WI38 (cell line): ENCODE measurements around the gene APMAP.

Experiments
- H3K4me3 ChIP-seq: 2 replicates; pipeline ENCODE4 v1.5.1; 2011; ENCODE audit warnings: low read depth, mild to moderate bottlenecking, control low read depth, low read length
- CTCF ChIP-seq: IDR thresholded peaks from 2 replicates; pipeline ENCODE4 v1.5.1; 2012; ENCODE audit warnings: low read depth, mild to moderate bottlenecking, control low read depth, low read length

Gene APMAP

DNA sequence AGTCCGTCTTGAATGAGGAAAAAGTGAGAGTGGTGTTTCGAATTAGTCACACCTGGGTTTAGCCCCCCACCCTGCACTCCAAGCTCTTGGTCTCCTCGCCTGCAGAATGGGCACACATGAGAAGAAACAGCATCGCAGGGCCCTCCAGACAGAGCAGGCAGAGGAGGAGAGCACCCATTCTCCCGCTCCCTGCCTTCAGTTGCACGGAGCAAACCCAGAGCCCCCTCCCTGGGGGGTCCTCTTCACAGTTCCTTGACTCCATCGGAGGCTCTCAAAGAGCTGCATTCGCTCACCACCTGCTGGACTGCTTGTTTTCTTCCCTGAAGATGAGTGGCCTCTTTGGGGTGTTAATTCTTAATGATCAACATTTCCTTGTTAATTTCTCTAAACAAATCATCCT lies 38.4 kb downstream of the APMAP start:
- no peak overlapping the region for H3K4me3 ChIP-seq
- TF ChIP-seq CTCF, result no peak

GRCh38 chr20:24953621-24954133 lies 38.9 kb downstream of the APMAP start:
- no peak overlapping the region for H3K4me3 ChIP-seq
- no peak for TF ChIP-seq CTCF

GRCh38 chr20:24953209-24953575 lies 39.4 kb downstream of the APMAP start:
- no peak overlapping the region for H3K4me3 ChIP-seq
- no peak for TF ChIP-seq CTCF

DNA sequence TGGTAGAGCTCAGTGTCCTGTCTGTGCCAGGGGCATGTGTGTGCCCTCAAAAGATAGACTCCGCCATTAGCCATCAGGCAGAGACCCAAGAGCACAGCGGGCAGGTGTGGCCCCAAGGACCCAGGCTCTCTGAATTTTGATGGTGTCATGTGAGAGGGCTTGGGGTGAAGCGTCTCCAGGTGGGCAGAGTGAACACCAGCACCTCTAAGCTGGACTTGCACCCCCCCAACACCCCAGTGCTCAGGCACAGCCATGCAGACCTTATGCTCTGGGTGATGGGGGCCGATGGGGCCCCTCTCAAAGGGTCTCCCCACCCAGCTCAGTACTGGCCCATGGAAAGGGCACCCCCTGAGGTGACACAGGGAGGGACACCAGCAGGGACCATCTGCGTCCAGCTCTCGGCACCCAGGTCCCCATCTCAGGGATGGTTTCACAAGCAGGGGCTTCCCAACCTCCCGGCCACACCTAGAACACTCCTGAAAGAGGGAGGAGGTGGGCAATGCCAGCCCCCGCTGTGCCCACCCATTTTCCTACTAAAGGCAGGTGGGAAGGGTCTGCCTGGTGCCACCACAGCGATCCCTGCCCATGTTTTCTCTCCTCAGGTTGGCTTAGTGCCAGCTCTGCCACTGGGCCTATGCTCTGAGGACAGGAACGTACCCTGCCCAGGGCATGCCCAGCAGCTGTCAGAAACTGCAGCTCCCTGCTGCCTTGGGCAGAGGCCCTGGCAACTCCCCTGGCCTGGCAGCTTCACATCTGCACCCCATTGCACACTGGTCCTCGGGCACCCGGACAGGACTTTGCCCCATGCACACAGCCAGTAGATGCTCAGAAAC lies 40.0 kb downstream of the APMAP start:
- H3K4me3 ChIP-seq, result no peak overlapping the region
- no peak for TF ChIP-seq CTCF

DNA sequence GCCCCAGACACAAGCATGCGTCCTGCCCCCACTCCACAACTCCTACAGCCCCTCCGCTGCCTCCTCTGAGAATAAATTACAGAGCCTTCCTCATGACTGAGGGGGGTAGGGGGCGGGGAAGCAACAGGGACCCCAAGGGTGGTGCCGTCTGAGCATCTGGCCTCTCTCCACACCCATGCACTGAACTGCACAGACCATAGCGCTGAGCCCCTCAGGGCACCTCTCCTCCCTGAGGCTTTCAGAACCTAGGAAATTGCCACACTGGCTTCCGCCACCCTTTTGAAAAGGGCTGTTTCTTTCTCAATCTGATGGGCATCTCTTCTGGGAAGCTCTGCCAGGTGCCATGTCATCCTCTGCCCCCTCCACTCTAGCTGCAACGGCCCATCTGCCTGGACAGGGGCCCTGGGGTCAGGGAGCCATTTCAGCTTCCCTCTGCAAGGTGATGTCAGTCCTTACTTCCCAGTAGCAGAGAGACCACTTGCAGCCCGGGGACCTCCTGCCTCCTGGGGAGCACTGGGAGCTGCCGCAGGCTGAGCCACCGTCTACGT lies 40.9 kb downstream of the APMAP start:
- no peak for TF ChIP-seq CTCF
- no peak overlapping the region for H3K4me3 ChIP-seq

GRCh38 chr20:24950836-24951525 lies 41.6 kb downstream of the APMAP start:
- TF ChIP-seq CTCF, result no peak
- no peak overlapping the region for H3K4me3 ChIP-seq
